Endothelial cell of umbilical vein (primary cell): ENCODE measurements around the gene BSPRY.

ENCODE experiments used
- EZH2 ChIP-seq: IDR thresholded peaks from 2 replicates; pipeline ENCODE4 v1.6.1; 2012; ENCODE audit warnings: borderline replicate concordance, low read depth, mild to moderate bottlenecking, moderate library complexity, low read length, inconsistent platforms; ENCODE audit not compliant: severe bottlenecking
- FOS ChIP-seq: IDR thresholded peaks from 2 replicates; pipeline ENCODE4 v1.6.1; 2011; ENCODE audit warnings: mild to moderate bottlenecking, low read length, moderate library complexity, borderline replicate concordance; ENCODE audit not compliant: insufficient read depth
- MYC ChIP-seq: IDR thresholded peaks from one replicate; pipeline ENCODE4 v1.6.1; 2011; ENCODE audit warnings: mild to moderate bottlenecking, low read depth, low read length
- POLR2A ChIP-seq: IDR thresholded peaks from 2 replicates; pipeline ENCODE4 v1.6.1; 2012; ENCODE audit warnings: low read depth, mild to moderate bottlenecking, control low read depth, low read length
- POLR2AphosphoS5 ChIP-seq: IDR thresholded peaks from 2 replicates; pipeline ENCODE4 v1.6.1; 2012; ENCODE audit warnings: low read depth, mild to moderate bottlenecking, control low read depth, low read length, moderate library complexity; ENCODE audit not compliant: insufficient read depth
- TF ChIP-seq, protein P1 (sequence below), 2 donors: IDR thresholded peaks; 1 replicate in 1 of 2; 2 replicates in 1 of 2; pipeline ENCODE4 v1.5.1; 2011; ENCODE audit warnings: low read length in 2 of 2, mild to moderate bottlenecking in 2 of 2, moderate library complexity in 2 of 2, control low read depth in 1 of 2, inconsistent platforms in 1 of 2, low read depth in 1 of 2; ENCODE audit not compliant: insufficient read depth in 1 of 2; ENCODE audit errors: extremely low read depth in 1 of 2
- TF ChIP-seq, protein P2 (sequence below): IDR thresholded peaks from 2 replicates; pipeline ENCODE4 v1.6.1; 2011; ENCODE audit not compliant: insufficient read depth, insufficient read length

GRCh38 chr9:113409883-113410206, 60.5 kb downstream of the BSPRY start:
- TF ChIP-seq, protein P1, sequence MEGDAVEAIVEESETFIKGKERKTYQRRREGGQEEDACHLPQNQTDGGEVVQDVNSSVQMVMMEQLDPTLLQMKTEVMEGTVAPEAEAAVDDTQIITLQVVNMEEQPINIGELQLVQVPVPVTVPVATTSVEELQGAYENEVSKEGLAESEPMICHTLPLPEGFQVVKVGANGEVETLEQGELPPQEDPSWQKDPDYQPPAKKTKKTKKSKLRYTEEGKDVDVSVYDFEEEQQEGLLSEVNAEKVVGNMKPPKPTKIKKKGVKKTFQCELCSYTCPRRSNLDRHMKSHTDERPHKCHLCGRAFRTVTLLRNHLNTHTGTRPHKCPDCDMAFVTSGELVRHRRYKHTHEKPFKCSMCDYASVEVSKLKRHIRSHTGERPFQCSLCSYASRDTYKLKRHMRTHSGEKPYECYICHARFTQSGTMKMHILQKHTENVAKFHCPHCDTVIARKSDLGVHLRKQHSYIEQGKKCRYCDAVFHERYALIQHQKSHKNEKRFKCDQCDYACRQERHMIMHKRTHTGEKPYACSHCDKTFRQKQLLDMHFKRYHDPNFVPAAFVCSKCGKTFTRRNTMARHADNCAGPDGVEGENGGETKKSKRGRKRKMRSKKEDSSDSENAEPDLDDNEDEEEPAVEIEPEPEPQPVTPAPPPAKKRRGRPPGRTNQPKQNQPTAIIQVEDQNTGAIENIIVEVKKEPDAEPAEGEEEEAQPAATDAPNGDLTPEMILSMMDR (IDR thresholded peaks at IDR 0.05; ENCODE audit: extremely low read depth in 1 of 2, insufficient read depth in 1 of 2, low read depth in 1 of 2, low read length in 2 of 2): no peak
- no peak for TF ChIP-seq POLR2AphosphoS5
- TF ChIP-seq, protein P2, sequence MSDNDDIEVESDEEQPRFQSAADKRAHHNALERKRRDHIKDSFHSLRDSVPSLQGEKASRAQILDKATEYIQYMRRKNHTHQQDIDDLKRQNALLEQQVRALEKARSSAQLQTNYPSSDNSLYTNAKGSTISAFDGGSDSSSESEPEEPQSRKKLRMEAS: no peak
- TF ChIP-seq MYC: no peak
- no peak for TF ChIP-seq POLR2A
- TF ChIP-seq EZH2: no peak
- no peak for TF ChIP-seq FOS
